ENCODE measurements around the gene SLC25A18.

Gene SLC25A18

GRCh38 chr22:17569971-17570511 lies 6.7 kb downstream of the SLC25A18 start:
- no peak for TF ChIP-seq CTCF (conservative IDR thresholded peaks at IDR 0.05; ENCODE audit: control insufficient read depth, insufficient read depth, low read depth, low read length)
- peak; percentile 77 for DNase-seq (ENCODE audit: low read depth)
- peak overlapping the region; percentile 19 for H3K4me3 ChIP-seq (ENCODE audit: control insufficient read depth, low read depth, low read length)

- DNase-seq (ENCODE audit: low read depth), result peak; percentile 98
- no peak for TF ChIP-seq CTCF (conservative IDR thresholded peaks at IDR 0.05; ENCODE audit: control insufficient read depth, insufficient read depth, low read depth, low read length)
- H3K4me3 ChIP-seq (ENCODE audit: control insufficient read depth, low read depth, low read length), result peak overlapping the region; percentile 36
Observed at GRCh38 chr22:17570851-17571631, 7.7 kb downstream of the SLC25A18 start.

GRCh38 chr22:17575151-17575550 lies 11.9 kb downstream of the SLC25A18 start:
- H3K4me3 ChIP-seq (ENCODE audit: control insufficient read depth, low read depth, low read length), result no peak overlapping the region
- no peak for TF ChIP-seq CTCF (conservative IDR thresholded peaks at IDR 0.05; ENCODE audit: control insufficient read depth, insufficient read depth, low read depth, low read length)
- no peak for DNase-seq (ENCODE audit: low read depth)

- TF ChIP-seq CTCF (conservative IDR thresholded peaks at IDR 0.05; ENCODE audit: control insufficient read depth, insufficient read depth, low read depth, low read length), result no peak
- no peak for DNase-seq (ENCODE audit: low read depth)
- H3K4me3 ChIP-seq (ENCODE audit: control insufficient read depth, low read depth, low read length), result no peak overlapping the region
Observed at GRCh38 chr22:17575681-17576080, 12.4 kb downstream of the SLC25A18 start.

- peak; percentile 85 for DNase-seq (ENCODE audit: low read depth)
- no peak overlapping the region for H3K4me3 ChIP-seq (ENCODE audit: control insufficient read depth, low read depth, low read length)
- TF ChIP-seq CTCF (conservative IDR thresholded peaks at IDR 0.05; ENCODE audit: control insufficient read depth, insufficient read depth, low read depth, low read length), result no peak
Observed at GRCh38 chr22:17576470-17576869, 13.2 kb downstream of the SLC25A18 start.

GRCh38 chr22:17578136-17578754 lies 14.9 kb downstream of the SLC25A18 start:
- DNase-seq (ENCODE audit: low read depth), result peak; percentile 34
- TF ChIP-seq CTCF (conservative IDR thresholded peaks at IDR 0.05; ENCODE audit: control insufficient read depth, insufficient read depth, low read depth, low read length), result no peak
- no peak overlapping the region for H3K4me3 ChIP-seq (ENCODE audit: control insufficient read depth, low read depth, low read length)
